Rectal smooth muscle tissue (tissue), 1 donor: ENCODE results near the gene DNMT3L.
"Not testable (repeated sequence)": the region's sequence is repeated elsewhere in the genome, so short reads cannot be mapped to it uniquely, and the experiment has no call there.

Experiments used
- H3K27ac ChIP-seq: one replicate; pipeline ENCODE4 v1.7.0; 2013; ENCODE audit warnings: low read depth, low read length, inconsistent platforms
- H3K27me3 ChIP-seq: one replicate; pipeline ENCODE4 v1.7.0; 2013; ENCODE audit warnings: low read length; ENCODE audit not compliant: control insufficient read depth, insufficient read depth
- H3K36me3 ChIP-seq: one replicate; pipeline ENCODE4 v1.7.0; 2013; ENCODE audit warnings: low read length; ENCODE audit not compliant: control insufficient read depth, insufficient read depth
- H3K4me1 ChIP-seq: one replicate; pipeline ENCODE4 v1.7.0; 2013; ENCODE audit warnings: low read length; ENCODE audit not compliant: control insufficient read depth, insufficient read depth
- H3K4me3 ChIP-seq: one replicate; pipeline ENCODE4 v1.7.0; 2013; ENCODE audit warnings: low read length
- H3K9ac ChIP-seq: one replicate; pipeline ENCODE4 v1.7.0; 2013; ENCODE audit warnings: low read length

Gene DNMT3L

GRCh38 chr21:44263221-44263760 lies 1.6 kb upstream of the DNMT3L start:
- H3K9ac ChIP-seq, result no peak overlapping the region
- H3K4me3 ChIP-seq, result no peak overlapping the region
- H3K4me1 ChIP-seq, result no peaks in the 10 kb centered on the region
- no peaks in the 10 kb centered on the region for H3K36me3 ChIP-seq
- no peaks in the 10 kb centered on the region for H3K27me3 ChIP-seq
- no peak overlapping the region for H3K27ac ChIP-seq

DNA sequence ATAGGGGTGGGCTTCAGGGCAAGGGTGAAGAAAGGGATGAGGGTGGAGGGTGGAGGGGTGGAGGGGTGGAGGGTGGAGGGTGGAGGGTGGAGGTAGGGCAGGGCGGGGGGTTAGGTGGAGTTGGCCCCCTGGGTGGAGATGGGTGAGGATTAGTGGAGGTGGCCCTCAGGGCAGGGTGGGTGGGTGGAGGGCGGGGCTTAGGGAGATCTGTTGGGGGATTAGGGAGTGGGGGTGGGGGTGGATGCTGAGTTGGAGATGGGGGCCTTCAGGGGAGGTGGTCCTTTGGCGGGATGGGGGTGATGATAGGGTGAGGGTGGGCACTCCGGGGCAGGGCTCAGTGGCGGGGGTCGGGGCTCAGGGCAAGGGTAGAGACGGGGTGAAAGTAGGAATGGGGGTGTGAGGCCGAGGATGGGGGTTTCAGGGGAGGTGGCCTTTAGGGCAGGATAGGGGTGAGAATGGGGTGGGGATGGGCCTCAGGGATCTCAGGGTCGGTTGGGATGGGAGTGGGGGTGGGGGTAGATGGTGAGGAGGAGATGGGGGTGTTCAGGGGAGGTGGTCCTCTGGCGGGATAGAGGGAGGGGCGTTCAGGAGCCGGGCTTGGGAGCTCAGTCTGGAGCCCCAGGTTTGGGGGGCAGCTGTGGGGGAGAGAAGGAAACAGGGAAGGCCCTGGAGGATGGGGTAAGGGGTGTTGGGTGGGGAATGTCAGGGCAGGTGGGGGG lies 800 bp upstream of the DNMT3L start:
- no peaks in the 10 kb centered on the region for H3K4me1 ChIP-seq
- no peak overlapping the region for H3K9ac ChIP-seq
- H3K36me3 ChIP-seq, result no peaks in the 10 kb centered on the region
- no peak overlapping the region for H3K4me3 ChIP-seq
- H3K27me3 ChIP-seq, result no peaks in the 10 kb centered on the region
- no peak overlapping the region for H3K27ac ChIP-seq

GRCh38 chr21:44260791-44261631 lies 686 bp downstream of the DNMT3L start:
- Histone ChIP-seq H3K36me3 (no peaks in the 10 kb centered on the region), H3K4me1 (no peaks in the 10 kb centered on the region), H3K27me3 (no peaks in the 10 kb centered on the region), H3K4me3 (no peak overlapping the region), H3K9ac (no peak overlapping the region), H3K27ac (no peak overlapping the region)

DNA sequence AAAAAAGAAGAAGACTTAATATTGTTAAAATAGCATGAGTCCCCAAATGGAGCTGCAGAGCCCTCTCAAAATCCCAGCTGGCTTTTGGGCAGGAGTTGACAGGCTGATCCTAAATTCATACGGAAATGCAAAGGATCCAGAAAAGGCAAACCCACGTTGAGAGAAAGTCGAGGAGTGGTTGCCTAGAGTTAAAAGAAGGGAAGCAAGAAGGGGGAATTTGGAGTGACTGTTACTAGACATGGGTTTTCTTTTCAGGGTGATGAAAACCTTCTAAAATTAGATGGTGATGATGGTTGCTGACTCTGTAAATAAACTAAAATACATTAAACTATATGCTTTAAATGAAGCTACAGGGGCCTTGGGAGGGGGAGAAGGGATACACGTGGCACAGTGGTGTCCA lies 1.6 kb downstream of the DNMT3L start:
- Histone ChIP-seq H3K27me3 (no peaks in the 10 kb centered on the region), H3K27ac (no peak overlapping the region), H3K36me3 (no peaks in the 10 kb centered on the region), H3K9ac (no peak overlapping the region), H3K4me3 (no peak overlapping the region), H3K4me1 (no peaks in the 10 kb centered on the region)

DNA sequence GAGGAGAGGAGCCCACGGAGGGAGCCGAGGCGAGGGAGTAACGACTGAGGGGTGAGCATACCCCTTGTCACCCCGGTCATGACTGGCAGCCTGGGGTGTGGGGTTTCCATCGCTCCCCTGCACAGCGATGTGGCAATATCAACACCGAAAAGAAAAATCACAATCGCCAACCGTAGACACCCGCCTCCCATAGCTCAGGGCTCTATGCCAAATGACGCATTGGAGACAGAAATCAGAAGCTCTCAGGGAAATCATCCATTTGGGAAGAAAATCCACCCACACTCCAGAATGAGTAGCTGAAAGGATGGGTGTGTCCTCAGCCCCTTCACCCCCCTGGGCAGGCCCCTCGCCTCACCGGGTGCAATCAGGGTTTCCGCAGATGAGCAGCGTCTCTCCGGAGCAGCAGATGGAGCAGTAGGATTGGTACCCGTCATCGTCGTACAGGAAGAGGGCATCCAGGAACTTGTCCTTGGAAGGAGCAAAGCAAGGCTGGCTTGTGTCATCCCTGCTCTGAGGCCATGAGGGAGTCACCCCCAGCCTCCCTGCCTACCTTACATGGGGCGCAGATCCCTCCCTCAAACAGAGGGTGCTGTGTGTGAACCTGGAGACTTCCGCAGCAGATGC lies 2.5 kb downstream of the DNMT3L start:
- no peak overlapping the region for H3K9ac ChIP-seq
- no peaks in the 10 kb centered on the region for H3K4me1 ChIP-seq
- no peaks in the 10 kb centered on the region for H3K36me3 ChIP-seq
- H3K4me3 ChIP-seq, result no peak overlapping the region
- no peak overlapping the region for H3K27ac ChIP-seq
- H3K27me3 ChIP-seq, result no peaks in the 10 kb centered on the region

- no peaks in the 10 kb centered on the region for H3K4me1 ChIP-seq
- H3K27ac ChIP-seq, result no peak overlapping the region
- no peaks in the 10 kb centered on the region for H3K27me3 ChIP-seq
- H3K4me3 ChIP-seq, result no peak overlapping the region
- no peaks in the 10 kb centered on the region for H3K36me3 ChIP-seq
- H3K9ac ChIP-seq, result no peak overlapping the region
Observed at GRCh38 chr21:44258056-44258725, 3.5 kb downstream of the DNMT3L start.

- Histone ChIP-seq H3K27ac (no peak overlapping the region), H3K4me1 (no peaks in the 10 kb centered on the region), H3K4me3 (no peak overlapping the region), H3K9ac (no peak overlapping the region), H3K36me3 (no peaks in the 10 kb centered on the region), H3K27me3 (no peaks in the 10 kb centered on the region)
Observed at GRCh38 chr21:44255511-44255981, 6.2 kb downstream of the DNMT3L start.

DNA sequence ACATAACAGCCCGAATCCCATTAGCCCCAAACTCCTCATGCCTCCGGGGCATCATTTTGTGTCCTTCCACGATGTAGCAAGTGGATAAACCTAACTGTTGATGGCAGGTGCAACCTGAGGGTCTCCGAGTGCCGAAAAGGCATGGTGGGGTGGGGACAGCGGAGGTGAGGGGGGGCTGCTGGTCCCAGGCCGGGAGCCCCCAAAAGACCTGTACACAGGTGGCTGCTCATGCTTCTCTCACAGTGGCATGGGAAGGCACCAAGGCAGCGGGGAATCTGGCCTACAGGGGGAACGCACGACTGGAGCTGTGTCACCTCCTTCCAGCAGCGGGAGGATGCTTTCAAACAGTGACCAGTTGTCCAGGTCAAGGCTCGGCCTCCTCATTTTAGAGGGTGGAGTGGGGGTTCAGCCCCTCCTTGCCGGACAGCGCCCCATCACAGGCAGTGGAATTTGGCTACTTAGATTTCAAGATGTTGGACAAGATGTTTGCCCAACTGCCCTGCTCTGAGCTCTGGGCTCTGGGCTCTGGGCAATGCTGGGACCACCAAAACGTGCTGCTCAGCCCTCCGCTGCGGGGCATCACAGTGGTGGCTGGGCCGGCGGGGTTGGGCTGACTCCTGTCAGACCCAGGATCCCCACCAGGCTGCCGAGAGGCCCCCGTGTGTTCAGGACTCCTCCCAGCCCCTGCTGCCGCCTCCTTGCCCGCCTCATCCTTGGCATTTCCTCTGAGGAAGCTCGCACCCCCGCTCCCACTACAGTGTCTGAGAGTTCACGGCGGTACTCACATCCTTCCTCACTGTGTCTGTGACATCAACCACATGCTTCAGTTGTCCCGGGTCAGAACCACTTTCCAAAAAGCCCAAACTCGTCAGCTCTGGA lies 7.6 kb downstream of the DNMT3L start:
- Histone ChIP-seq H3K9ac (no peak overlapping the region), H3K4me1 (no peaks in the 10 kb centered on the region), H3K36me3 (no peaks in the 10 kb centered on the region), H3K4me3 (no peak overlapping the region), H3K27ac (no peak overlapping the region), H3K27me3 (no peaks in the 10 kb centered on the region)

- H3K4me1 ChIP-seq, H3K9ac ChIP-seq, H3K27ac ChIP-seq, H3K36me3 ChIP-seq, H3K27me3 ChIP-seq, H3K4me3 ChIP-seq: not testable (repeated sequence)
Observed at GRCh38 chr21:44249204-44250037, 12.3 kb downstream of the DNMT3L start.

- H3K9ac ChIP-seq, H3K36me3 ChIP-seq, H3K4me1 ChIP-seq, H3K27me3 ChIP-seq, H3K4me3 ChIP-seq, H3K27ac ChIP-seq: not testable (repeated sequence)
Observed at GRCh38 chr21:44247904-44248303, 13.8 kb downstream of the DNMT3L start.

DNA sequence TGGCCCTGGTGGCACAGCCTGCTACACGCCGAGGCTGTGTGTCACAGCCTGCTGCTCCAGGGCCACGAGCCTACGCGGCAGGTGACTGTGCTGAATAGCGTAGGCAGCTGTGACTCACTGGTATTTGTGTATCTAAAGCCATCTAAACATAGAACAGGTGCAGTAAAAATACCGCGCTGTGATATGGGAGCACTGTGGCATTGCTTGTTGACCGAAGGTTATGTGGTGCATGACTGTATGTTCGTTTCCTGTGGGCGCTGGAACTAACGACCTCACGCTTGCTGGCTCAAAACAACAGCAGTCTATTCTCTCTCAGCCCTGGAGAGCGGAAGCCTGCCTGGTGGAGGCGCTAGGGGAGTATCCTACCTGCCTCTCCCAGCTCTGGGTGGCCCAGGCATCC lies 17.7 kb downstream of the DNMT3L start:
- not testable (repeated sequence) for H3K27ac ChIP-seq, H3K4me3 ChIP-seq, H3K27me3 ChIP-seq, H3K36me3 ChIP-seq, H3K9ac ChIP-seq, H3K4me1 ChIP-seq
